ENCODE measurements around the gene ABCB9.
"Not testable (repeated sequence)": the region's sequence is repeated elsewhere in the genome, so short reads cannot be mapped to it uniquely, and the experiment has no call there.

ABCB9 gene

GRCh38 chr12:122965851-122966742 is at the start of gene ABCB9:
Gene ABCB9 (minus strand): TSS chr12:122966463. CDS start chr12:122960235, 6,228 bp downstream.
- DNase-seq (ENCODE audit: insufficient read length, low spot score) (peak; percentile 96), FAIRE-seq (peak; percentile 96)

- DNase-seq (ENCODE audit: insufficient read length, low spot score); FAIRE-seq: not testable (repeated sequence)
Observed at GRCh38 chr12:123014473-123014872, 48.2 kb upstream of the ABCB9 start.

- FAIRE-seq (no peak), DNase-seq (ENCODE audit: insufficient read length, low spot score) (no peak)
Observed at GRCh38 chr12:123013185-123014095, 47.2 kb upstream of the ABCB9 start.

- FAIRE-seq (no peak), DNase-seq (ENCODE audit: insufficient read length, low spot score) (no peak)
Observed at GRCh38 chr12:123011701-123012100, 45.4 kb upstream of the ABCB9 start.

GRCh38 chr12:123010681-123011080 is 44.4 kb upstream of the ABCB9 start:
- no peak for DNase-seq (ENCODE audit: insufficient read length, low spot score)
- no peak for FAIRE-seq

GRCh38 chr12:123010110-123010509 is 43.8 kb upstream of the ABCB9 start:
- FAIRE-seq = no peak

DNA sequence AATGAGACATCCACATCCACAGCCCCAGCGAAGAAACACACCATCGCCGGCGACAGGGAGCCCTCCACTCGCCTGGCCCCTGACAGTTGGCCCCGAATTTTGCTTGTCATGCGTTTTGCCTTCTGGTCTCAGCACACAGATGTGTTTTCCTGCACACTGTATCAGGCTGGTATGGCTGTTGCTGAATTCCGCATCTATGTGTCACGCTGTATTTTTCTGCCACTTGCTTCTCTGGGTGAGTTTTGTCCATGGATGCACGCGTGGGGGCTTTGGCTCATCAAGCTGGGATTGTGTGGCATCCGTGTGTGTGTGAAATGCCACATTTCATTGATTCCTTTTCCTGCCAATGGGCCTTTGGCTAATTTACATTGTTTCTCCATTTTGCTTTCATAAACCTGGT is 40.7 kb upstream of the ABCB9 start:
- DNase-seq (ENCODE audit: insufficient read length, low spot score) (no peak), FAIRE-seq (no peak)

More at GRCh38 chr12:123010110-123010509, 43.8 kb upstream of the ABCB9 start:
- no peak for DNase-seq (ENCODE audit: insufficient read length, low spot score)

- no peak for FAIRE-seq
- DNase-seq (ENCODE audit: insufficient read length, low spot score) = no peak
Observed at GRCh38 chr12:123005081-123005626, 38.9 kb upstream of the ABCB9 start.

- no peak for DNase-seq (ENCODE audit: insufficient read length, low spot score)
- no peak for FAIRE-seq
Observed at GRCh38 chr12:123004287-123004686, 38.0 kb upstream of the ABCB9 start.

DNA sequence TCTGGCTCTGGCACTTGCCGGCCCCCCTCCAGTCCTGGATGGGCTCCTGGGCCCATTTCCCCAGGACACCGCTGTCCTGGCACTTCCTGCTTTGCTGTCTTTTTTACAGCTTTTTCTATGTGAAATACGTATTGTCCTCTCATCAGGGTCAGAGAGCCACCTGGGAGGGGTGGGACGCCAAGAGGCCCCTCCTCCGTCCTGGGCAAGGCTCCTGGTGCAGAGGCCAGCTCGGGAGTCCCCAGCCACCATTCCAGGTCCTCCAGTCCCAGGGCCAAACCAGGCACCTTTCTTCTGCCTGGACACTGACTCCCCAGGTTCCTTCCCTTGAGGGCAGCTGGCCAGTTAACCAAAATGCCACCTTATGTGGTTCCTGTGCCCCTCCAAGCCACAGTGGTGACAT is 37.0 kb upstream of the ABCB9 start:
- no peak for DNase-seq (ENCODE audit: insufficient read length, low spot score)
- FAIRE-seq = no peak

DNA sequence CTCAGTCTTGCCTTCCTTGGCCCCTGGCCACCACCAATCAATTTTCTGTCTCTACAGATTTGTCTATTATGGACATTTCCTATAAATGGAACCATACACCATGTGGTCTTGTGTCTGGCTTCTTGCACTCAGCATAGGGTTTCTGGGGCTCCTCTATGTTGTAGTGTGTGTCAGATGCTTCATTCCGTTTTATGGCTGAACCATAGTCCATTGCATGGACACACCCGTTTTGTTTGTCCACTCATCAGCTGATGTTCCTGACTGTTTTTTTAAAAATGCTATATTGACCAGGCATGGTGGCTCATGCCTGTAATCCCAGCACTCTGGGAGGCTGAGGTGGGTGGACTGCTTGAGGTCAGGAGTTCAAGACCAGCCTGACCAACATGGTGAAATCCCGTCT is 35.2 kb upstream of the ABCB9 start:
- FAIRE-seq = no peak
- DNase-seq (ENCODE audit: insufficient read length, low spot score) = no peak

GRCh38 chr12:123000578-123000977 is 34.3 kb upstream of the ABCB9 start:
- no peak for FAIRE-seq
- DNase-seq (ENCODE audit: insufficient read length, low spot score) = no peak

GRCh38 chr12:122999986-123000420 is 33.7 kb upstream of the ABCB9 start:
- FAIRE-seq (no peak), DNase-seq (ENCODE audit: insufficient read length, low spot score) (no peak)

GRCh38 chr12:122999196-122999946 is 33.1 kb upstream of the ABCB9 start:
- no peak for FAIRE-seq
- no peak for DNase-seq (ENCODE audit: insufficient read length, low spot score)

GRCh38 chr12:122998316-122998715 is 32.1 kb upstream of the ABCB9 start:
- FAIRE-seq (no peak), DNase-seq (ENCODE audit: insufficient read length, low spot score) (no peak)

DNA sequence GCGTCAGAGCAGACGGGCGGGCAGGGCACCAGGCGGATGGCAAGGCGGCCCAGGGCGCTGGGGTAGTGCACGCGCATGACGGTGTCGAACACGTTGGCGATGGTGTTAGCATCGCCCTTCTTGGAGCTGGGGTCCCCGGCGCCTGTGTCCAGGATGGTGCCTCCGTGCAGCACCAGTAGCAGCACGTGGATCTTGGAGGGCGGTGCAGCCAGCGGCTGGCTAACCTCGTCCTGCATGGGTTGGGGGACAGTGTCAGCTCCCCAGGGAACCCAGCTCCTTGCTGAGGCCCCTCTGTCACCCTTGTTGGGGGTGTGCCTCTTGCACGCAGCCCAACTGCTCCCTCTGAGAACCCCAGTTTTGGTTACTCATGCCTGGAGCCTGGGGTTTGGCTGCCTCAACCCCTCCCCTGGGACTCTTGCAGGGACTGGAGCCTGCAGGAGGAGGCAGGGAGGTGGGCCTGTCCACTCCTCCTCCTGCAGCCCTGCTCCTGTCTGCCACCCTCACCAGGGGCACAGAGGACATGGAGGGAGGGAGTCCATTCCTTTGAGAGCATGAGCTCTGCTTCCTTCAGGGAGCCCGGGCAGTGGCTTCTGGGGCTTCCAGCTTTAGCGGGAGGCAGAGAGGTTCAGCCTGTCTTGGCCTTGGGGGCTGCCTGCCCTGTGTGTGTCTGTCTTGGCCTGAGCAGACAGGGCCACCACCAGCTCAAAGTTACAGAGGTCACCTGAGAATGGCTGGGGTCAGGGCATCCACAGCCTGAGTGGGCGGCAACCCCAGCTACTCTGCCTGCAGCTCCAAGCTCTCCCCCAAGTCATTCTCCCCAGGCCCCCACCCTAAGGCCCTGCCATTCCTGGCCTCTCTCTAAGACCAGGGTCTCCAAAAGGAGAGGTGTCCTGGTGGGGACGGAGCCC is 31.3 kb upstream of the ABCB9 start:
- FAIRE-seq (no peak), DNase-seq (ENCODE audit: insufficient read length, low spot score) (no peak)

GRCh38 chr12:122996621-122997342 is 30.5 kb upstream of the ABCB9 start:
- FAIRE-seq (no peak), DNase-seq (ENCODE audit: insufficient read length, low spot score) (no peak)

GRCh38 chr12:122996188-122996601 is 29.9 kb upstream of the ABCB9 start:
- DNase-seq (ENCODE audit: insufficient read length, low spot score) (no peak), FAIRE-seq (no peak)
